CD14-positive monocyte (primary cell): ENCODE data around the gene ARID3C. TPM values are rescaled to one million over a fixed set of nuclear protein-coding genes. Genes with fewer than 3 reads are reported as not detected.
A peak's percentile ranks its signal among the peaks of the same experiment; 100 is the strongest.

Experiments
- DNase-seq, 3 donors: peaks; one replicate each; pipeline ENCODE4 v3.0.0-alpha.2; 2011 to 2022
- H2AFZ ChIP-seq: 2 replicates; pipeline ENCODE4 v1.6.0; 2012; ENCODE audit warnings: mild to moderate bottlenecking, low read depth, low read length, inconsistent platforms; ENCODE audit not compliant: insufficient read depth, poor library complexity, severe bottlenecking
- H3K27ac ChIP-seq, 2 donors: 1 replicate in 1 of 2; 2 replicates in 1 of 2; pipeline ENCODE4 v1.5.1; 2012 to 2013; ENCODE audit warnings: low read length in 2 of 2, control low read depth in 1 of 2, inconsistent platforms in 1 of 2, low read depth in 1 of 2, mild to moderate bottlenecking in 1 of 2
- H3K27me3 ChIP-seq, 2 donors: one replicate each; pipeline versions ENCODE4 v1.6.0 to v1.6.1; 2011 to 2013; ENCODE audit warnings: low read length in 2 of 2; ENCODE audit not compliant: control insufficient read depth in 2 of 2, insufficient read depth in 2 of 2
- H3K36me3 ChIP-seq, 2 donors: replicated peaks in 1 of 2; 1 replicate in 1 of 2; 2 replicates in 1 of 2; pipeline versions ENCODE4 v1.5.1 to v1.6.1; 2012 to 2013; ENCODE audit warnings: low read length in 2 of 2, control low read depth in 1 of 2, inconsistent platforms in 1 of 2, mild to moderate bottlenecking in 1 of 2; ENCODE audit not compliant: insufficient read depth in 2 of 2, control insufficient read depth in 1 of 2
- H3K4me1 ChIP-seq, 2 donors: 1 replicate in 1 of 2; 2 replicates in 1 of 2; pipeline versions ENCODE4 v1.5.1 to v1.6.1; 2012 to 2013; ENCODE audit warnings: low read length in 2 of 2, control low read depth in 1 of 2, inconsistent platforms in 1 of 2, mild to moderate bottlenecking in 1 of 2, moderate library complexity in 1 of 2; ENCODE audit not compliant: insufficient read depth in 2 of 2, control insufficient read depth in 1 of 2
- H3K4me2 ChIP-seq: replicated peaks from 2 replicates; pipeline ENCODE3; 2012; ENCODE audit warnings: low read length, moderate library complexity, mild to moderate bottlenecking; ENCODE audit not compliant: poor library complexity, severe bottlenecking; ENCODE audit errors: extremely low read depth
- H3K4me3 ChIP-seq, 3 experiments: fragments of 200-600 bp in 1 of 3; sonication (generic) in 1 of 3; replicated peaks in 1 of 3; 1 replicate in 2 of 3; 2 replicates in 1 of 3; pipeline ENCODE4 v1.5.1; 2011 to 2013; ENCODE audit warnings: low read length in 3 of 3, mild to moderate bottlenecking in 3 of 3, control low read depth in 2 of 3, low read depth in 2 of 3, inconsistent platforms in 1 of 3, moderate library complexity in 1 of 3
- H3K79me2 ChIP-seq: 2 replicates; pipeline ENCODE4 v1.6.0; 2012; ENCODE audit warnings: mild to moderate bottlenecking, control low read depth, inconsistent platforms, low read length, moderate library complexity; ENCODE audit not compliant: insufficient read depth
- H3K9ac ChIP-seq: 2 replicates; pipeline ENCODE4 v1.6.0; 2017; ENCODE audit warnings: low read length, mild to moderate bottlenecking; ENCODE audit not compliant: insufficient read depth, poor library complexity, severe bottlenecking
- H3K9me3 ChIP-seq, 2 donors: replicated peaks in 1 of 2; 1 replicate in 1 of 2; 2 replicates in 1 of 2; pipeline versions ENCODE4 v1.5.1 to v1.6.1; 2012 to 2013; ENCODE audit warnings: low read length in 2 of 2, control low read depth in 1 of 2; ENCODE audit not compliant: control insufficient read depth in 1 of 2, insufficient read depth in 1 of 2
- H4K20me1 ChIP-seq: 2 replicates; pipeline ENCODE4 v1.6.0; 2012; ENCODE audit warnings: mild to moderate bottlenecking, low read length, control low read depth, moderate library complexity; ENCODE audit not compliant: insufficient read depth
- H3K27ac Mint-ChIP-seq, 7 donors: one replicate each; pipeline ENCODE4 v1.8.0; 2020; ENCODE audit warnings: mild to moderate bottlenecking in 7 of 7, mixed read lengths in 7 of 7, moderate library complexity in 6 of 7, inconsistent platforms in 2 of 7
- H3K27me3 Mint-ChIP-seq, 3 donors: one replicate each; pipeline ENCODE4 v1.8.0; 2021 to 2022; ENCODE audit warnings: low read depth in 3 of 3, mild to moderate bottlenecking in 3 of 3, mixed read lengths in 3 of 3, moderate library complexity in 3 of 3, inconsistent platforms in 1 of 3
- H3K36me3 Mint-ChIP-seq, 2 donors: one replicate each; pipeline ENCODE4 v1.8.0; 2020; ENCODE audit warnings: mixed read lengths in 2 of 2, inconsistent platforms in 1 of 2, mild to moderate bottlenecking in 1 of 2
- H3K4me1 Mint-ChIP-seq: one replicate; pipeline ENCODE4 v1.8.0; 2020; ENCODE audit warnings: mild to moderate bottlenecking, mixed read lengths
- H3K4me3 Mint-ChIP-seq, 2 donors: one replicate each; pipeline ENCODE4 v1.8.0; 2020; ENCODE audit warnings: mild to moderate bottlenecking in 2 of 2, mixed read lengths in 2 of 2, moderate library complexity in 1 of 2
- H3K9me3 Mint-ChIP-seq, 7 donors: one replicate each; pipeline ENCODE4 v1.8.0; 2020 to 2022; ENCODE audit warnings: mixed read lengths in 7 of 7, mild to moderate bottlenecking in 6 of 7, moderate library complexity in 6 of 7, inconsistent platforms in 2 of 7
- CTCF ChIP-seq: fragments of 200-600 bp; IDR thresholded peaks from one replicate; pipeline ENCODE4 v1.8.0; 2022; ENCODE audit warnings: antibody characterized with exemption, mild to moderate bottlenecking
- WGBS: methylation state at CpG from one replicate; pipeline ENCODE4 v1.1.5; 2013; ENCODE audit warnings: missing lambda C conversion rate; ENCODE audit not compliant: insufficient coverage; 5-methylcytosine and 5-hydroxymethylcytosine counted together
- intact Hi-C, 2 donors: fragments of 100-400 bp; cut with micrococcal nuclease; formaldehyde crosslinking; loops; one replicate each; pipeline versions ENCODE4 v1.15.0 to v1.15.1; 2023
- polyA plus RNA-seq, 3 donors: library from polyadenylated mRNA; depleted of rRNA in 1 of 3; unstranded in 2 of 3; stranded (reverse) in 1 of 3; fragments of 300-500 nt in 2 of 3; fragments of >200 nt in 1 of 3; fragmentation: Illumina TruSeq in 2 of 3; gene quantifications; 1 replicate in 2 of 3; 2 replicates in 1 of 3; pipeline ENCODE4 v1.2.3, GENCODE V29; 2012 to 2021

Gene ARID3C
- polyA plus RNA-seq, 3 donors: not detected

DNA sequence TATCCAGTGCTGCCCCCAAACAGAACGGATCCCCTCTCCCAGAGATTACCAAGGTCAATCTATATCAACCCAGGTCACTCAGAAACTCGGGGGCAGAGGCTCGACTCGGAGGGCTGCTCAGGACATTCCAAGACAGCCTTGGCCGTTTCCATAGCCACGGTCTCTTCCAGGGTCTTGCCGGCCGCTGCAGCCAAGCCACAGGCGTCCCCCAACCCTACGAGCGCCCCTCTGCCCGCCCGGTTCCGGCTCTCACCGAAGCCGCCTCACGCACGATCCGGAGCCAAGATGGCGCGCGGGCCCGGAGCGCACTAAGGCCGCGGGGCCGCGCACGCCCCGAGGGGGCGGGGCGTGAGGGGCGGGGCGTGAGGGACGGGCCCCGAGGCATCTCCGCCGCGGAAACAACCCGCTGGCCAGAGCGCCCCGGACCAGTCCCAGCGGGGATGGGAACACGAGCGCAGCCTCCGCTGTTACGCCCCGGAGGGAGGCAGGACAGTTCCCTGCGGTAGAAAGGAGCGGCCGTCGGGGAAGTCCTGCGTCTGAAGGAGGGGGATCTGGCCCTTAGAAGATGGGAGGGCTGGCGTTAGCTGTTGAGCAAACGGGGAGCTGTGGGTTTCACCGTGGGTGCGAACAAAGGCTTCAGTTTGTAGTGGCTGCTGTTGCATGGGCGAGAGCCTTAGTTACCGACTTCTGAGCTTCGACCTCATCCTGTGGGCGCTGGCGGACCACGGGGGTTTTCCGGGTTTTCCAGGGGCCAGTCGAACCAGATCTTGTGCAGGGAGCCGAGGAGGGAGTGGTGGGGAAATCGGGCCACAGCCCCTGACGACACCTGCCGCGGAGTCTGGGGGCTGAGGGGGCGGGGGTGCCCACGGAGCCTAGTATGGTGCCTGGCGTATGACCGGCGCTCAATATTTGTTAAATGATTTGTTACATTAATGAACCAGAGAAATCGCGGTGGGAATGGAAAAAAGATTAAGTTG lies 16.8 kb downstream of the ARID3C start, which contains the start of gene RPP25L:
Gene RPP25L, minus strand, starts transcription at position 287 of the 977 bp plus-strand sequence. CDS start 801 bp downstream, outside the sequence.
- H3K4me1 ChIP-seq: peaks cover 24 to 30% of the 10 kb centered on the region in 2 donors
- peak; percentile 85 to 86 (median 86) for DNase-seq
- H3K4me3 Mint-ChIP-seq: peak within 1 kb of the TSS; percentile 81 to 93
- peaks cover 31 to 38% of the 10 kb centered on the region in 2 donors for H3K36me3 ChIP-seq
- H3K36me3 Mint-ChIP-seq: peaks cover 32 to 34% of the 10 kb centered on the region in 2 donors
- no peaks in the 10 kb centered on the region for H3K9me3 ChIP-seq
- H3K27me3 ChIP-seq: no peaks in the 10 kb centered on the region
- H3K9ac ChIP-seq: peak within 1 kb of the TSS; percentile 95
- intact Hi-C loops: loop anchor here (1.0 to 10.0 kb wide), 3 partner anchors 22 to 157 kb away; partner anchors contain the start of genes DNAI1 (in 2 of the 2) and FAM219A (in 2 of the 2)
- H3K4me3 ChIP-seq: peak within 1 kb of the TSS; percentile 78 to 91 (median 85)
- peaks cover 0 to 3% (median 0%) of the 10 kb centered on the region in 7 donors for H3K9me3 Mint-ChIP-seq
- H3K4me2 ChIP-seq: peak within 1 kb of the TSS; percentile 80
- peak within 1 kb of the TSS; percentile 76 to 97 for H3K27ac ChIP-seq
- H2AFZ ChIP-seq: peak within 1 kb of the TSS; percentile 100
- H3K4me1 Mint-ChIP-seq: peaks cover 27% of the 10 kb centered on the region
- H3K79me2 ChIP-seq: peaks cover 13% of the 10 kb centered on the region
- peaks cover 0 to 4% (median 0%) of the 10 kb centered on the region in 3 donors for H3K27me3 Mint-ChIP-seq
- WGBS: under 1% methylated on average over 77 of the region's 77 CpGs
- TF ChIP-seq CTCF: no peak
- peak within 1 kb of the TSS; percentile 89 to 96 (median 94) for H3K27ac Mint-ChIP-seq
- no peaks in the 10 kb centered on the region for H4K20me1 ChIP-seq

DNA sequence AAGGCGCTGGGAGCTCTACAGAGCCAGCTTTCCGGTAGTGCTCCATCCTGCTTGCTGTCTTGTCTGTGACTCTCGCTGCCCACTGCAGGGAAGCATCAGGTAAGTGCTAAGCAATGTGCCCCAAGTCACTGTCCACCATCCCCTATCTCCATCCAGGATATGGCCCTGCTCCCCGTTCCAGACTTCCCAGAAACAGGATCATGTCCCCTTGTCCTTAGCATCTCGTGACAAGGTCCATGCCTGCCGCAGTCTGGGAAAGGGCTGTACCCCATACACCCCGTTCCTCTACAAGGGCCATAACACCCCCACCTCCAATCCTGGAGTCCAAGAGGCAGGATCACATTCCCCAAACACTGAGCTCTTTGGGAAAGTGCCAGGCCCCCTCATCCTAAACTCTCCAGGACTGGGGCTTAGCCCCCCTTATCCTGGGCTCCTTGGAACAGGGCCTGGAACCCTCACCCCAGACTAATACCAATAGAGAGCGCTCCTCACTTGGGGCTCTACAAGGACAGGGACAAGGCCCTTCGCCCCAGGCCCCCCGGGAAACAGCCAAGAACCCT lies 17.5 kb downstream of the ARID3C start:
- Histone ChIP-seq H3K4me2 (peak overlapping the region; percentile 80), H2AFZ (peak overlapping the region; percentile 100), H3K9ac (peak overlapping the region; percentile 95), H4K20me1 (no peaks in the 10 kb centered on the region), H3K9me3 (no peaks in the 10 kb centered on the region), H3K27ac (peak overlapping the region; percentile 76 to 97), H3K79me2 (peaks cover 13% of the 10 kb centered on the region), H3K4me1 (peaks cover 24 to 30% of the 10 kb centered on the region in 2 donors), H3K4me3 (peak overlapping the region; percentile 78 to 91 (median 85)), H3K27me3 (no peaks in the 10 kb centered on the region), H3K36me3 (peaks cover 23 to 30% of the 10 kb centered on the region in 2 donors)
- intact Hi-C loops: loop anchor here (5.0 to 10.0 kb wide), 2 partner anchors 154 to 157 kb away; partner anchors contain the start of genes DNAI1 (in 2 of the 2) and FAM219A (in 2 of the 2)
- Mint-ChIP-seq H3K9me3 (peaks cover 0 to 3% (median 0%) of the 10 kb centered on the region in 7 donors), H3K27me3 (peaks cover 0 to 4% (median 0%) of the 10 kb centered on the region in 3 donors), H3K4me1 (peaks cover 27% of the 10 kb centered on the region), H3K36me3 (peaks cover 24 to 27% of the 10 kb centered on the region in 2 donors), H3K4me3 (peak overlapping the region; percentile 81 to 93), H3K27ac (peak overlapping the region; percentile 84 to 96 (median 93))
- no peak for TF ChIP-seq CTCF
- no peak for DNase-seq
- WGBS: 75% methylated on average over 10 of the region's 10 CpGs
